ENCODE data around the gene QKI. TPM values are rescaled to one million over a fixed set of nuclear protein-coding genes. Genes with fewer than 3 reads are reported as not detected.

Gene QKI
- total RNA-seq, 1 experiment from 2014 or later, result 176 TPM

GRCh38 chr6:163446549-163446948 is 32.0 kb downstream of the QKI start:
- Histone ChIP-seq H2BK5ac (ENCODE audit: insufficient read length, low read length) (no peak overlapping the region), H3K79me2 (ENCODE audit: insufficient read depth, low read length) (peaks cover 25% of the 10 kb centered on the region), H2AFZ (ENCODE audit: low read length) (no peak overlapping the region), H3K18ac (ENCODE audit: insufficient read length, low read depth, low read length) (no peak overlapping the region), H3K56ac (ENCODE audit: insufficient read length, low read depth, low read length) (no peak overlapping the region), H3K14ac (ENCODE audit: insufficient read depth, low read length) (no peak overlapping the region), H2BK12ac (ENCODE audit: insufficient read length, low read depth, low read length) (no peak overlapping the region), H2BK120ac (ENCODE audit: low read depth, low read length, poor library complexity, severe bottlenecking) (no peak overlapping the region), H4K91ac (ENCODE audit: insufficient read length, low read depth, low read length) (no peak overlapping the region), H4K20me1 (ENCODE audit: control insufficient read depth, insufficient read depth, insufficient read length) (no peaks in the 10 kb centered on the region), H3K79me1 (ENCODE audit: insufficient read depth, low read depth, low read length, poor library complexity, severe bottlenecking) (peaks cover 3% of the 10 kb centered on the region), H3K4ac (ENCODE audit: low read depth, low read length) (no peak overlapping the region), H3K27ac (ENCODE audit: insufficient read length, low read depth, low read length) (no peak overlapping the region), H2BK20ac (ENCODE audit: low read depth, low read length, poor library complexity, severe bottlenecking) (no peak overlapping the region), H4K8ac (replicated peaks; ENCODE audit: insufficient read length, low read depth, low read length) (no peak overlapping the region), H3K4me2 (ENCODE audit: insufficient read depth, insufficient read length, low read length) (no peak overlapping the region), H3K23me2 (ENCODE audit: insufficient read length, low read depth, low read length, poor library complexity, severe bottlenecking) (no peaks in the 10 kb centered on the region), H2AK5ac (ENCODE audit: insufficient read length, low read length) (no peak overlapping the region), H3K4me1 (ENCODE audit: insufficient read depth, low read length) (no peaks in the 10 kb centered on the region), H3K9me3 (ENCODE audit: control insufficient read depth, low read depth, low read length) (no peaks in the 10 kb centered on the region), H3K9ac (ENCODE audit: extremely low read depth, insufficient read length, low read length) (no peak overlapping the region), H4K5ac (ENCODE audit: insufficient read length, low read depth, low read length) (no peak overlapping the region), H3K23ac (ENCODE audit: insufficient read length, low read depth, low read length) (no peak overlapping the region), H3T11ph (ENCODE audit: low read length) (no peak overlapping the region), H3K27me3 (ENCODE audit: insufficient read depth, low read length) (no peaks in the 10 kb centered on the region), H2BK15ac (ENCODE audit: low read depth, low read length) (no peak overlapping the region)
- H3K4me1 Mint-ChIP-seq, result peaks cover 26 to 40% of the 10 kb centered on the region in 2 experiments
- H3K27ac Mint-ChIP-seq, result no peak overlapping the region
- no peak overlapping the region for H3K4me3 Mint-ChIP-seq
- WGBS (ENCODE audit: extremely low coverage, insufficient read length, low lambda C conversion rate), result no CpG with 5 or more reads among the region's 4 CpGs
- no peak for DNase-seq
- H3K27me3 Mint-ChIP-seq (ENCODE audit: low read depth), result no peaks in the 10 kb centered on the region
- no peaks in the 10 kb centered on the region for H3K9me3 Mint-ChIP-seq
- TF ChIP-seq CTCF (conservative IDR thresholded peaks at IDR 0.05), result no peak
- H3K36me3 Mint-ChIP-seq (ENCODE audit: insufficient read depth in 1 of 3, low read depth in 3 of 3), result peaks cover 0 to 5% (median 0%) of the 10 kb centered on the region in 3 experiments; a peak in 2 of 7 replicates
